Astrocyte (in vitro differentiated cells and primary cell): ENCODE measurements around the gene PSMB11. TPM values are rescaled to one million over a fixed set of nuclear protein-coding genes. Genes with fewer than 3 reads are reported as not detected.

Source experiments
- DNase-seq: peaks from one replicate; pipeline ENCODE4 v3.0.0-alpha.2; 2010; ENCODE audit warnings: low read depth
- FAIRE-seq: peaks from 2 replicates; lab custom pipeline; 2011; peaks lifted over from hg19 to GRCh38; lab: Jason Lieb, UNC
- H2AFZ ChIP-seq: 2 replicates; pipeline ENCODE4 v1.6.0; 2012; ENCODE audit warnings: low read depth, low read length, inconsistent platforms
- H3K27ac ChIP-seq: 2 replicates; pipeline ENCODE4 v1.5.1; 2011; ENCODE audit warnings: low read depth, low read length, inconsistent platforms
- H3K27me3 ChIP-seq: 2 replicates; pipeline ENCODE4 v1.6.0; 2011; ENCODE audit warnings: low read length, inconsistent platforms; ENCODE audit not compliant: insufficient read depth
- H3K36me3 ChIP-seq: 2 replicates; pipeline ENCODE4 v1.5.1; 2011; ENCODE audit warnings: low read length, inconsistent platforms; ENCODE audit not compliant: insufficient read depth
- H3K4me1 ChIP-seq: 2 replicates; pipeline ENCODE4 v1.5.1; 2011; ENCODE audit warnings: low read length, inconsistent platforms; ENCODE audit not compliant: insufficient read depth
- H3K4me2 ChIP-seq: 2 replicates; pipeline ENCODE4 v1.6.0; 2012; ENCODE audit warnings: low read length, inconsistent platforms
- H3K4me3 ChIP-seq: 2 replicates; pipeline ENCODE4 v1.5.1; 2011; ENCODE audit warnings: low read depth, mild to moderate bottlenecking, low read length, inconsistent platforms; ENCODE audit not compliant: insufficient read depth
- H3K79me2 ChIP-seq: 2 replicates; pipeline ENCODE4 v1.6.0; 2012; ENCODE audit warnings: mild to moderate bottlenecking, low read length, inconsistent platforms; ENCODE audit not compliant: insufficient read depth
- H3K9ac ChIP-seq: 2 replicates; pipeline ENCODE4 v1.6.0; 2012; ENCODE audit warnings: mild to moderate bottlenecking, low read length, inconsistent platforms
- H3K9me3 ChIP-seq: 2 replicates; pipeline ENCODE4 v1.5.1; 2012; ENCODE audit warnings: low read depth, mild to moderate bottlenecking, low read length, inconsistent platforms; ENCODE audit not compliant: insufficient read depth
- H4K20me1 ChIP-seq: 2 replicates; pipeline ENCODE4 v1.6.0; 2012; ENCODE audit warnings: low read length, inconsistent platforms; ENCODE audit not compliant: insufficient read depth
- H3K27ac Mint-ChIP-seq: one replicate; pipeline ENCODE4 v1.8.0; 2021; ENCODE audit warnings: mild to moderate bottlenecking, mixed read lengths; ENCODE audit not compliant: unreplicated experiment
- H3K27me3 Mint-ChIP-seq: one replicate; pipeline ENCODE4 v1.8.0; 2021; ENCODE audit warnings: low read depth, mixed read lengths; ENCODE audit not compliant: unreplicated experiment
- H3K36me3 Mint-ChIP-seq: one replicate; pipeline ENCODE4 v1.8.0; 2021; ENCODE audit warnings: low read depth, mixed read lengths; ENCODE audit not compliant: unreplicated experiment
- H3K4me1 Mint-ChIP-seq: one replicate; pipeline ENCODE4 v1.8.0; 2021; ENCODE audit warnings: low read depth, mixed read lengths; ENCODE audit not compliant: unreplicated experiment
- H3K4me3 Mint-ChIP-seq: one replicate; pipeline ENCODE4 v1.8.0; 2021; ENCODE audit warnings: mild to moderate bottlenecking, moderate library complexity, mixed read lengths; ENCODE audit not compliant: unreplicated experiment
- H3K9me3 Mint-ChIP-seq: one replicate; pipeline ENCODE4 v1.8.0; 2021; ENCODE audit warnings: mild to moderate bottlenecking, mixed read lengths; ENCODE audit not compliant: unreplicated experiment
- CTCF ChIP-seq: IDR thresholded peaks from 2 replicates; pipeline ENCODE4 v1.5.1; 2011; ENCODE audit warnings: low read depth, mild to moderate bottlenecking, inconsistent platforms, low read length, moderate library complexity; ENCODE audit not compliant: insufficient read depth
- EZH2 ChIP-seq: IDR thresholded peaks from 2 replicates; pipeline ENCODE4 v1.6.1; 2012; ENCODE audit warnings: mild to moderate bottlenecking, low read length, inconsistent platforms; ENCODE audit not compliant: insufficient read depth
- total RNA-seq: library from RNA; stranded (reverse); gene quantifications from 2 replicates; pipeline ENCODE4 v1.2.1, GENCODE V29; 2021

The PSMB11 gene
- total RNA-seq, 1 donor from 2014 or later, result not detected

- no peaks in the 10 kb centered on the region for H3K36me3 Mint-ChIP-seq
- DNase-seq, result no peak
- H2AFZ ChIP-seq, result no peak overlapping the region
- no peaks in the 10 kb centered on the region for H3K9me3 ChIP-seq
- H4K20me1 ChIP-seq, result no peaks in the 10 kb centered on the region
- H3K27ac ChIP-seq, result no peak overlapping the region
- peaks cover 5% of the 10 kb centered on the region for H3K4me1 ChIP-seq
- no peak for FAIRE-seq
- no peaks in the 10 kb centered on the region for H3K79me2 ChIP-seq
- H3K4me3 Mint-ChIP-seq, result no peak overlapping the region
- no peak overlapping the region for H3K4me3 ChIP-seq
- H3K4me2 ChIP-seq, result no peak overlapping the region
- no peaks in the 10 kb centered on the region for H3K36me3 ChIP-seq
- no peaks in the 10 kb centered on the region for H3K9me3 Mint-ChIP-seq
- H3K4me1 Mint-ChIP-seq, result peaks cover 8% of the 10 kb centered on the region
- no peak overlapping the region for H3K27ac Mint-ChIP-seq
- H3K9ac ChIP-seq, result no peak overlapping the region
- H3K27me3 Mint-ChIP-seq, result no peaks in the 10 kb centered on the region
- no peak for TF ChIP-seq CTCF
- TF ChIP-seq EZH2, result no peak
- H3K27me3 ChIP-seq, result no peaks in the 10 kb centered on the region
These were observed 45.0 kb upstream of the PSMB11 start for GRCh38 chr14:22996768-22997654.

GRCh38 chr14:22997676-22998323 is 44.2 kb upstream of the PSMB11 start:
- no peaks in the 10 kb centered on the region for H3K36me3 Mint-ChIP-seq
- Histone ChIP-seq H3K9me3 (no peaks in the 10 kb centered on the region), H3K4me3 (no peak overlapping the region), H4K20me1 (no peaks in the 10 kb centered on the region), H3K9ac (no peak overlapping the region), H3K36me3 (no peaks in the 10 kb centered on the region), H3K4me1 (peaks cover 5% of the 10 kb centered on the region), H3K4me2 (no peak overlapping the region), H3K79me2 (no peaks in the 10 kb centered on the region), H2AFZ (no peak overlapping the region), H3K27me3 (no peaks in the 10 kb centered on the region), H3K27ac (no peak overlapping the region)
- DNase-seq, result no peak
- peaks cover 8% of the 10 kb centered on the region for H3K4me1 Mint-ChIP-seq
- no peak for FAIRE-seq
- TF ChIP-seq CTCF, result no peak
- no peak for TF ChIP-seq EZH2
- H3K27me3 Mint-ChIP-seq, result no peaks in the 10 kb centered on the region
- H3K9me3 Mint-ChIP-seq, result no peaks in the 10 kb centered on the region
- no peak overlapping the region for H3K4me3 Mint-ChIP-seq
- no peak overlapping the region for H3K27ac Mint-ChIP-seq
